HG03108 (cell line): Measurements from ENCODE around the gene CHCHD10.
"Not testable (repeated sequence)": the region's sequence is repeated elsewhere in the genome, so short reads cannot be mapped to it uniquely, and the experiment has no call there.

Experiments used
- ATAC-seq: cut with Tn5 transposase; IDR thresholded peaks from one replicate; pipeline ENCODE4 v1.9.1; 2021; ENCODE audit warnings: moderate library complexity; ENCODE audit not compliant: unreplicated experiment

CHCHD10 gene

GRCh38 chr22:23751441-23751996, 16.3 kb downstream of the CHCHD10 start:
- no peak for ATAC-seq

- peak; percentile 80 for ATAC-seq
These were observed 16.9 kb downstream of the CHCHD10 start, which contains the start of gene ZNF70 for GRCh38 chr22:23750714-23751440. ZNF70 (minus strand) TSS chr22:23751112; CDS start chr22:23745140, 5,972 bp downstream.

GRCh38 chr22:23750367-23750713, 17.4 kb downstream of the CHCHD10 start:
- ATAC-seq, result no peak

- no peak for ATAC-seq
These were observed 17.9 kb downstream of the CHCHD10 start for GRCh38 chr22:23749841-23750301.

GRCh38 chr22:23745791-23746190, 22.0 kb downstream of the CHCHD10 start:
- no peak for ATAC-seq

- ATAC-seq, result no peak
These were observed 23.3 kb downstream of the CHCHD10 start for GRCh38 chr22:23744485-23744884.

GRCh38 chr22:23744001-23744400, 23.8 kb downstream of the CHCHD10 start:
- ATAC-seq, result no peak

- ATAC-seq, result no peak
These were observed 24.5 kb downstream of the CHCHD10 start for GRCh38 chr22:23743303-23743705.

- no peak for ATAC-seq
These were observed 25.1 kb downstream of the CHCHD10 start for GRCh38 chr22:23742505-23743264.

GRCh38 chr22:23737696-23738095, 30.1 kb downstream of the CHCHD10 start:
- no peak for ATAC-seq

- not testable (repeated sequence) for ATAC-seq
These were observed 39.7 kb downstream of the CHCHD10 start for GRCh38 chr22:23728108-23728507.

- ATAC-seq, result no peak
These were observed 45.0 kb downstream of the CHCHD10 start for GRCh38 chr22:23722724-23723123.

- no peak for ATAC-seq
These were observed 45.6 kb downstream of the CHCHD10 start for GRCh38 chr22:23722160-23722559.

GRCh38 chr22:23720855-23721254, 46.9 kb downstream of the CHCHD10 start:
- ATAC-seq, result no peak

GRCh38 chr22:23718371-23719165, 49.2 kb downstream of the CHCHD10 start:
- no peak for ATAC-seq

GRCh38 chr22:23716811-23717801, 50.7 kb downstream of the CHCHD10 start:
- peak; percentile 89 for ATAC-seq
